Tibial nerve (tissue), 4 donors: ENCODE measurements around the gene SVOPL.

ENCODE experiments used
- EP300 ChIP-seq, 2 donors: sonication (generic); formaldehyde crosslinking; IDR thresholded peaks; one replicate each; pipeline ENCODE4 v1.6.1; 2017; ENCODE audit warnings: antibody characterized with exemption in 2 of 2, mild to moderate bottlenecking in 1 of 2
- POLR2A ChIP-seq, 2 donors: fragments of 450-650 bp; IDR thresholded peaks; one replicate each; pipeline ENCODE4 v1.6.1; 2017; ENCODE audit warnings: antibody characterized with exemption in 2 of 2, mild to moderate bottlenecking in 2 of 2, moderate library complexity in 2 of 2
- TF ChIP-seq, protein P1 (sequence below), 5 experiments: fragments of 200-600 bp in 3 of 5; fragments of 450-650 bp in 2 of 5; sonication (generic) in 3 of 5; IDR thresholded peaks; one replicate each; pipeline ENCODE4 v1.5.1; 2016 to 2019; ENCODE audit warnings: antibody characterized with exemption in 5 of 5, mild to moderate bottlenecking in 3 of 5, moderate library complexity in 2 of 5

DNA sequence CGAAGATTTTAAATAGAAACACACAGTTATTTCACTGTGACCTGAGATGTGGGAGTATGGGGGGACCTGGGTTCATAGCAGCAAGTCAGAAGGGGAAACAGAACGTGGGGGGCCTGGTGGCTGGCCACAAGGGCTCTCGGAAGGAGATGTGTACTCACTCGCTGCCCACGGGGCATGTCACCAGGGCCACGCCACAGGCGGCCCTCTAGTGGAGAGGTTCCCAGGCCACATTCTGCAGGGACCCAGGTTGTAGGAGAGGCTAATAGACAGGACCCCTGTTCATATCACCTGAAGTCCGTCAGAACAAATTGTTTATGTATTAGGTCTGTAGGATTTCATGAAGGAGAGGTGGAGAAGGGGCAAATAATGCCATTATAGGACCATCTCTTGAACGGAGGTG lies 25.1 kb upstream of the SVOPL start:
- TF ChIP-seq, protein P1, sequence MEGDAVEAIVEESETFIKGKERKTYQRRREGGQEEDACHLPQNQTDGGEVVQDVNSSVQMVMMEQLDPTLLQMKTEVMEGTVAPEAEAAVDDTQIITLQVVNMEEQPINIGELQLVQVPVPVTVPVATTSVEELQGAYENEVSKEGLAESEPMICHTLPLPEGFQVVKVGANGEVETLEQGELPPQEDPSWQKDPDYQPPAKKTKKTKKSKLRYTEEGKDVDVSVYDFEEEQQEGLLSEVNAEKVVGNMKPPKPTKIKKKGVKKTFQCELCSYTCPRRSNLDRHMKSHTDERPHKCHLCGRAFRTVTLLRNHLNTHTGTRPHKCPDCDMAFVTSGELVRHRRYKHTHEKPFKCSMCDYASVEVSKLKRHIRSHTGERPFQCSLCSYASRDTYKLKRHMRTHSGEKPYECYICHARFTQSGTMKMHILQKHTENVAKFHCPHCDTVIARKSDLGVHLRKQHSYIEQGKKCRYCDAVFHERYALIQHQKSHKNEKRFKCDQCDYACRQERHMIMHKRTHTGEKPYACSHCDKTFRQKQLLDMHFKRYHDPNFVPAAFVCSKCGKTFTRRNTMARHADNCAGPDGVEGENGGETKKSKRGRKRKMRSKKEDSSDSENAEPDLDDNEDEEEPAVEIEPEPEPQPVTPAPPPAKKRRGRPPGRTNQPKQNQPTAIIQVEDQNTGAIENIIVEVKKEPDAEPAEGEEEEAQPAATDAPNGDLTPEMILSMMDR (IDR thresholded peaks at IDR 0.05) = no peak
- TF ChIP-seq POLR2A (IDR thresholded peaks at IDR 0.05) (no peak), EP300 (IDR thresholded peaks at IDR 0.05) (no peak)
